Hematopoietic multipotent progenitor cell treated with erythropoietin and hydrocortisone succinate and interleukin-3 and kit ligand, for 4 days (in vitro differentiated cells): ENCODE measurements around the gene MLN.

Source experiments
- DNase-seq: peaks from one replicate; pipeline ENCODE4 v3.0.0-alpha.2; 2015

Gene MLN

GRCh38 chr6:33813990-33814985 lies 10.5 kb upstream of the MLN start:
- no peak for DNase-seq

GRCh38 chr6:33813246-33813904 lies 9.6 kb upstream of the MLN start:
- no peak for DNase-seq

GRCh38 chr6:33812669-33813068 lies 8.9 kb upstream of the MLN start:
- DNase-seq = peak; percentile 79

- no peak for DNase-seq
These were observed 5.8 kb upstream of the MLN start for GRCh38 chr6:33809594-33809993.

DNA sequence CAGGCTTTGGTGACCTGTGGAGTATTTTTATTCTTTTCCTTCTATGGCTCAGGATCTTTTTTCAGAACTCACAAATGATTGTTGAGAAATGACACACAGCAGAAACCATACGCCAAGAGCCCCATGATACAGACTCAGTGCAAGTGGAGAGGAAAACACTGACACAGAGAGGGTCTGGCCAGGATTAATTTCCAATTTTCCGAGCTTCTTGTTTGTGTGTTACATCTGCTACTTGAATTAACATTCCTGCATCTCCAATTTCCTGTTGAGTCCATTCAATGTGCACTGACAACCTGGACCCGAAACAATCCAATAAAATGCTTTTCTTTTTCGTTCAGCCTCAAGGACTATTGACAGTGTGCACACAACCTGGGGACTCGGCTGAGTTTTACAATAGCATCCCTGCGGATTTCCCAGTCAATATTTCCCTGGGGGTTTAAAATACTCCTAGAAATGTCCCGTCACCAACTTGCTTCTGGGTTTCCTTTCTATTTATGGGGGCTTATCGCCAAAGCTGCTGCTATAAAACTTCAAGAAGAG lies 4.9 kb upstream of the MLN start:
- DNase-seq = no peak

DNA sequence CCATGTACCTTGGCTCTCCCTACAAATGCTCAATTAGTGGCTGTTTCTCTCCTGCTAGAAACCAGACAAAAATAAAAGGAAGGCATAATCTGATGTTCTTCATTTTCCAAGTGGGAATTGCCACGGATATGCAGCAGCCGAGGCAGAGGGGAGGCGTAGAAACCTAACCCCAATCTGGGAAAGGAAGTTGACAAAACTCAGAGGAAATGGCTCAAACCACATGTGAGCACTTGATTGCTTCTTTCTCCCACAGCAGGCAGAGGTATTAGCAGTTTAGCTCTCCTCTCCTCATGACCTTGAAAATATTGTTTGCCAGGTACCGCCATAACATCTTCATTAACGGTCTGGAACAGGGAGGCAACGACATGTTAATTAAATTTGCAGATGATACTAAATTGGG lies 3.8 kb upstream of the MLN start:
- DNase-seq = no peak

DNA sequence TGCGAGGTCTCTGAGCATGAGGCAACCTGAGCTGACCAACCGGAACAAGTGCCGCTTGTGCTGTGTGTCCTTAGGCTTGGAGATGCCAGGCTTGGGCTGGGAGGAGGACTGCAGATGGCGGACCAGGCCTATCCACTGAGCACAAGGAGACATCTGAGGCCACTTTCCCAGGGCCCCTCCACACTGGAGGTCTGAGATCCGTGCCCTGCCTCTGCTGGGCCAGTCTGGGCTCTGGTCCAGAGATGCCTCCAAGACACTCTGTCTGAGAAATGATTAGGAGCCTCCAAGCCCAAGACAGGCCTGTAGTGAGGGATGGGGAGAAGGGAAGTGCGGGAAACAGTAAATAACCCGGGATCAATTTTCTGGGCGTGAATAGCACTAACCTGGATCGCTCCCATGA lies 3.0 kb upstream of the MLN start:
- DNase-seq = no peak

- DNase-seq = no peak
These were observed 1.4 kb downstream of the MLN start for GRCh38 chr6:33802186-33802958.

GRCh38 chr6:33801611-33802010 lies 2.2 kb downstream of the MLN start:
- no peak for DNase-seq

GRCh38 chr6:33800248-33800969 lies 3.4 kb downstream of the MLN start:
- no peak for DNase-seq

DNA sequence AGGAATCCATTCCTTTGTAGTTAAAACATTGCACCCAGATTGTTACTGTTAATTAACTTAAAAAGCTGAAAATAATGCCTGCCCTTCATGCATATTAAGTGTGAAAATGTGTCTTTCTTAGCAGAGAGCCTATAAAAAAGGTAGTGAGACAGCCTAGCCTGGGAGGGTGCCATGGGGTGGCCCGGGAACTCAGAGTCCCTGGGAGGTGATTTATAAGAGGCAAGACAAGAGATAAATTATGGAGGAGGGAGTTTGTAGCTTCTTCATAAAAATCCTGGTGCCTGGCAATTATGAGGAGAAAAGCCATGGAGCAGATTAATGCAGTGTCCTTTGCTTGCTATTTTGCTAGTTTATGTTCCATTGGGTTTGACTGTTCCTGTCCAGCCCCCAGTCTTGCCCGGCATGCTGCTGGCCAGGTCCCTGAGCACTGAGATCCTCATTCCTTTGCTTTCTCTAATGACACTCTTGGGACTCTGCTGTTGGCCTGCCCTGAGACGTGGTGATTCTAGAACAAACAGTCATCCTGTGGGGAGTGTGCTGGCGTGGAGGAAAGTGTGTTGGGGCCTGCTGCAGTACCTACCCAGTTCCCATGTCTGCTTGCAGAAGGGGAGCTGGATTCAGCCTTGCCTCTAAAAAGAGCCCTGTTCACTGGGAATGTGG lies 4.2 kb downstream of the MLN start:
- DNase-seq = no peak

DNA sequence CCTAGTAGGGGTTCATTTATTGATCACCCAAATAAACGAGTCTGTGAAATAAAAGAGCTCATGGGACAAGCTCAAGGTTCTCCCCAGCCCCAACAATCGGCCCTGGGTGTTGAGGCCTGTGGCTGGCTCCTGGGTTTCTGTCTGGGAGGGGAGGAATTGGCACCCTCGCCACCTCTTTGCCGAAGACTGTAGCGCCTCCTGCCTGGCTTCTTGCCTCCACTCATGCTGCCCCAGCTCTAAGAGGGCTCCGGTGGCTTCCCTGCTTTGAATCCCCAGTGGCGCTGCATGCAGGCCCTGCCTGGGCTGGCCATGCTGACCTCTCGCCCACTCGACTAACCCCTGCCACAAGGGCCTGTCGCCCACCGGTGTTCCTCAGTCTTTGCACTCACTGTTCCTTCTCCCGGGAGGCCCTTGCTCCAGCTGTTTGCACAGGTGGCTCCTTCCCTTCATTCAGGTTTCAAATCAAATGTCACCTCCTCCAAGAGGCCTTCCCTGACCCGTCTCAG lies 5.4 kb downstream of the MLN start:
- no peak for DNase-seq

- no peak for DNase-seq
These were observed 6.0 kb downstream of the MLN start for GRCh38 chr6:33797626-33798342.

DNA sequence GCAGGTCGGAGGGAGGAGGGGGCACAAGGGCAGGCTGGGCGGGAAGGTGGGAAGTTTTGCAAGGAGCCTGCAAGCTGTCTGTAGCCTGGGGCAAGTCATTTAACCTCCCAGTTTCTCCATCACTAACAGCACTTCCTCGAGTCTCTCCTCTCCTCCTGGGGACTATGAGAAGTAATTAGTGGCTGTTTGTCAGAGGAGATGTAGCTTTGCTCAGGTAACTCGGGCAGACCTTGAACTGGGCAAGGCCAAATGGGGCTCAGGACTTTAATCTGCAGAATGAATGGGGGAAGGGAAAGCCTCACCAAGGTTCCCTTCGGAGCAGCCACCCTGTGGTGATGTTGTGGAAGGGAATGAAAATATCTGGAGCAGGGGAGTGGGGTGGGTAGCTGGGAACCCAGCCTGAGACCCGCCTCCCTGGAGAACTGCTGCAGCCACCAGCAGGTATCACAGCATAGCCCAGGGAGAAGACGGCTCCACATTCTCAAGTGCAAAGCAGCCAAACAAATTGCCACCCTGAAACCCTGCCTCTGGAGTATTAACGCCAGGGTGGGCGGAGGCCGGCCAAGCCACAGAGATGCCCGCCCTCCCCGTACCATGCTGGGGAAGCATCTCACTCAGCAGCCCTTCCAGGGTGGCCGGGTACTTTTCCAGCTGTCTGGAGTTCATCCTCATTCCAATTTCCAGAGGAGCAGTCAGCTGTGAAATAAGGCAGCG lies 8.7 kb downstream of the MLN start:
- DNase-seq = no peak

DNA sequence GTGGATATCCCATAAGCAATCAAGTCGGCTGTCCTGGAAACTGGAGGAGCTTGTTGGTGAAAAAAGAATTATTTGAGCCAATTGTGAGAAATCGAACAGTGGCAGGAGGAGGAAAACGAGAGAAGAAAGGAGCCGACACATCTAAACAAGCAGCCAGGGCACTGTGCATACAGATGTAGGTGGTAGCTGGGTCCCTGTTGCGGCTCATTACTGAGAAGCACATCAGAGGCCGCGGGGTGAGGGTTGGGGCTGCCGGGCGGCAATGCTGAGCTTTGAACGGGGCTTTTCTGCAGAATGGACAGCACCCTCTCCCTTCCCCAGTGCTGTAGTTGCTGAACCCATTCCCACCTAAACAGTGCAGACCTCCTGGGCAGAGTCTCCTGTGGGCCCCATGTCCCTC lies 10.8 kb downstream of the MLN start:
- DNase-seq = no peak

DNA sequence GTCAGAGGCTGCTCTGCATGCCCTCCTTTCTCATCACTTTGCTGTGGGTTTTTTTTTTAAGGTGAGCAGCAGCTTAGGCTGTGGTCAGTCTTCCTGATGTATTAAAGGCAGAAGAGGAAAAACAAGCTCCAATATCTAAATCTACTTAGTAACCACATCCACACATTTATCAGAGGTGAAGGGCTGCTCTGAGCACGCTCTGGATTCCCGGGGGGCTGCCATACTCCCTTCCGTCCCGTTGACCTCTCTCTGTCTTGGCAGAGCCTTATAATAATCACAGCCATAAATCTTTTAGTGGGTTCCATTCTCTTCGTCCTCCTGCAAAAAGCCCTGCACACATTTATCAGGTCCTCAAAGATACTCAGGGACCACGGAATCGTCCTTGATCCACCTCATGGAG lies 12.2 kb downstream of the MLN start:
- DNase-seq = no peak

GRCh38 chr6:33790910-33791309 lies 12.9 kb downstream of the MLN start:
- DNase-seq = no peak

- no peak for DNase-seq
These were observed 13.4 kb downstream of the MLN start for GRCh38 chr6:33790379-33790778.

GRCh38 chr6:33789550-33789895 lies 14.3 kb downstream of the MLN start:
- no peak for DNase-seq
